HCT116 (cell line): ENCODE data around the gene MAP2K6. TPM values are rescaled to one million over a fixed set of nuclear protein-coding genes. Genes with fewer than 3 reads are reported as not detected.

ENCODE experiments used
- ATAC-seq: fragments of 200-7000 bp; cut with Tn5 transposase; 2 replicates; pipeline ENCODE4 v1.9.1; 2020; ENCODE audit warnings: mild to moderate bottlenecking, moderate library complexity
- BruUV-seq: library from RNA; stranded (reverse); fragments of 400-500 nt; replicated peaks from 2 replicates; lab custom pipeline; 2021; lab: Mats Ljungman, UMichigan
- CTCF ChIA-PET: fragments of 300-600 bp; sonication (Branson Sonifier 250); formaldehyde crosslinking; loops from one replicate; lab custom pipeline; 2021; ENCODE audit warnings: antibody characterized with exemption; lab: Charles Lee
- POLR2A ChIA-PET: fragments of 300-600, 350-600 bp; sonication (Branson Sonifier 250); formaldehyde crosslinking; loops from one replicate; lab custom pipeline; 2021; ENCODE audit warnings: antibody characterized with exemption; lab: Charles Lee
- RAD21 ChIA-PET, 2 experiments: fragments of 300-600 bp; sonication (Branson Sonifier 250); formaldehyde crosslinking; loops; one replicate each; lab custom pipeline; 2023; ENCODE audit warnings: low total read pairs in 2 of 2; ENCODE audit not compliant: uncharacterized antibody in 2 of 2, unreplicated experiment in 2 of 2, low non-redundant PET in 1 of 2; lab: Charles Lee
- DNase-seq: peaks from one replicate; pipeline ENCODE4 v3.0.0-alpha.2; 2010; ENCODE audit warnings: low read depth, low spot score
- H2AFZ ChIP-seq: fragments of 200-600 bp; shearing (Covaris generic), sonication (generic); 2 replicates; pipeline ENCODE4 v1.6.1; 2017; ENCODE audit warnings: low read depth, mixed run types, mixed read lengths, antibody characterized with exemption, low read length; ENCODE audit not compliant: poor library complexity, severe bottlenecking
- H3K27ac ChIP-seq: 2 replicates; pipeline ENCODE4 v1.5.1; 2012; ENCODE audit warnings: low read depth, low read length
- H3K27me3 ChIP-seq: fragments of 200-600 bp; sonication (generic); 2 replicates; pipeline ENCODE4 v1.6.1; 2016; ENCODE audit warnings: mixed run types, low read length, mixed read lengths; ENCODE audit not compliant: insufficient read depth
- H3K36me3 ChIP-seq, 2 experiments: fragments of 200-500 bp in 1 of 2; fragments of 200-600 bp in 1 of 2; sonication (Bioruptor generic) in 1 of 2; sonication (generic) in 1 of 2; 2 replicates each; pipeline versions ENCODE4 v1.5.1 to v1.6.1; 2014 to 2016; ENCODE audit warnings: low read length in 2 of 2, inconsistent platforms in 1 of 2, mixed read lengths in 1 of 2, mixed run types in 1 of 2; ENCODE audit not compliant: insufficient read depth in 2 of 2, control insufficient read depth in 1 of 2
- H3K4me1 ChIP-seq, 2 experiments: fragments of 200-600 bp in 1 of 2; sonication (generic) in 1 of 2; 2 replicates each; pipeline versions ENCODE4 v1.5.1 to v1.6.1; 2012 to 2017; ENCODE audit warnings: low read length in 2 of 2, inconsistent platforms in 1 of 2, mild to moderate bottlenecking in 1 of 2, mixed read lengths in 1 of 2, mixed run types in 1 of 2, moderate library complexity in 1 of 2; ENCODE audit not compliant: insufficient read depth in 2 of 2, control insufficient read depth in 1 of 2
- H3K4me2 ChIP-seq: fragments of 200-600 bp; sonication (generic); 2 replicates; pipeline ENCODE4 v1.6.1; 2017; ENCODE audit warnings: mixed run types, low read length, mixed read lengths
- H3K4me3 ChIP-seq, 2 experiments: fragments of 200-600 bp in 1 of 2; sonication (generic) in 1 of 2; replicated peaks in 1 of 2; 2 replicates each; pipeline ENCODE4 v1.5.1; 2011 to 2016; ENCODE audit warnings: low read length in 2 of 2, control low read depth in 1 of 2, low read depth in 1 of 2, mild to moderate bottlenecking in 1 of 2, mixed read lengths in 1 of 2, mixed run types in 1 of 2
- H3K79me2 ChIP-seq: fragments of 200-600 bp; sonication (generic); 2 replicates; pipeline ENCODE4 v1.6.1; 2017; ENCODE audit warnings: mild to moderate bottlenecking, mixed run types, low read length, moderate library complexity, mixed read lengths; ENCODE audit not compliant: insufficient read depth
- H3K9ac ChIP-seq: fragments of 200-600 bp; sonication (generic); 2 replicates; pipeline ENCODE4 v1.6.1; 2016; ENCODE audit warnings: low read length, mixed read lengths
- H3K9me2 ChIP-seq: fragments of 200-600 bp; sonication (generic), shearing (Covaris generic); 2 replicates; pipeline ENCODE4 v1.6.1; 2017; ENCODE audit warnings: mixed run types, mild to moderate bottlenecking, moderate library complexity; ENCODE audit not compliant: insufficient read depth
- H3K9me3 ChIP-seq, 2 experiments: fragments of 200-500 bp in 1 of 2; fragments of 200-600 bp in 1 of 2; sonication (Bioruptor generic) in 1 of 2; sonication (generic) in 1 of 2; 2 replicates each; pipeline ENCODE4 v1.6.1; 2014 to 2017; ENCODE audit warnings: low read length in 2 of 2, mixed read lengths in 2 of 2, inconsistent platforms in 1 of 2, low read depth in 1 of 2, mild to moderate bottlenecking in 1 of 2, mixed run types in 1 of 2, moderate library complexity in 1 of 2; ENCODE audit not compliant: control insufficient read depth in 1 of 2, insufficient read depth in 1 of 2
- H4K20me1 ChIP-seq: fragments of 200-600 bp; sonication (generic), shearing (Covaris generic); 2 replicates; pipeline ENCODE4 v1.6.1; 2017; ENCODE audit warnings: mixed run types, mild to moderate bottlenecking, moderate library complexity; ENCODE audit not compliant: insufficient read depth
- CEBPB ChIP-seq: IDR thresholded peaks from 2 replicates; pipeline ENCODE4 v1.6.1; 2012; ENCODE audit warnings: low read depth
- CTCF ChIP-seq, 3 experiments: fragments of 200-600 bp in 1 of 3; sonication (generic) in 1 of 3; IDR thresholded peaks in 2 of 3; conservative IDR thresholded peaks in 1 of 3; 2 replicates each; pipeline ENCODE4 v1.5.1; 2012 to 2017; ENCODE audit warnings: low read depth in 2 of 3, low read length in 2 of 3, antibody characterized with exemption in 1 of 3, borderline replicate concordance in 1 of 3, control low read depth in 1 of 3, mild to moderate bottlenecking in 1 of 3, mixed read lengths in 1 of 3, mixed run types in 1 of 3, moderate library complexity in 1 of 3; ENCODE audit not compliant: insufficient read depth in 1 of 3
- FOSL1 ChIP-seq: IDR thresholded peaks from 2 replicates; pipeline ENCODE4 v1.6.1; 2012; ENCODE audit warnings: low read depth
- JUND ChIP-seq: IDR thresholded peaks from 2 replicates; pipeline ENCODE4 v1.6.1; 2012
- POLR2AphosphoS5 ChIP-seq: IDR thresholded peaks from 2 replicates; pipeline ENCODE4 v1.6.1; 2011; ENCODE audit warnings: mild to moderate bottlenecking, low read depth, low read length, moderate library complexity
- REST ChIP-seq: IDR thresholded peaks from 2 replicates; pipeline ENCODE4 v1.6.1; 2012; ENCODE audit warnings: low read depth
- SRF ChIP-seq: IDR thresholded peaks from 2 replicates; pipeline ENCODE4 v1.6.1; 2012; ENCODE audit warnings: low read depth
- TCF7L2 ChIP-seq: IDR thresholded peaks from 2 replicates; pipeline ENCODE4 v1.7.0; 2011; ENCODE audit warnings: borderline replicate concordance, inconsistent platforms; ENCODE audit not compliant: insufficient read depth, insufficient read length; ENCODE audit errors: extremely low read depth
- YY1 ChIP-seq: IDR thresholded peaks from 2 replicates; pipeline ENCODE4 v1.6.1; 2011; ENCODE audit warnings: low read length, low read depth, moderate library complexity, mild to moderate bottlenecking; ENCODE audit not compliant: insufficient replicate concordance; ENCODE audit errors: extremely low read depth
- ZNF274 ChIP-seq: fragments of 200-500 bp; sonication (Bioruptor generic); IDR thresholded peaks from 2 replicates; pipeline ENCODE4 v1.6.1; 2014; ENCODE audit warnings: mild to moderate bottlenecking, low read depth, low read length, inconsistent platforms
- intact Hi-C: fragments of 100-400 bp; cut with micrococcal nuclease; formaldehyde crosslinking; loops from 2 replicates; pipeline ENCODE4 v1.10.0; 2022
- total RNA-seq: library from RNA; stranded (reverse); gene quantifications from one replicate; pipeline ENCODE4 v1.2.1, GENCODE V29; 2021; ENCODE audit not compliant: unreplicated experiment
- TF ChIP-seq, protein P1 (sequence below): IDR thresholded peaks from 2 replicates; pipeline ENCODE4 v1.6.1; 2012
- TF ChIP-seq, protein P2 (sequence below): IDR thresholded peaks from 2 replicates; pipeline ENCODE4 v1.6.1; 2011; ENCODE audit warnings: mild to moderate bottlenecking, low read length, moderate library complexity; ENCODE audit not compliant: insufficient replicate concordance; ENCODE audit errors: extremely low read depth

Gene MAP2K6
- total RNA-seq, 1 experiment from 2014 or later = 0.22 TPM

GRCh38 chr17:69533481-69534234 is 119.2 kb downstream of the MAP2K6 start (continued):
- no peak for TF ChIP-seq CTCF (IDR thresholded peaks at IDR 0.05 in 2 of 3, conservative IDR thresholded peaks at IDR 0.05 in 1 of 3; ENCODE audit: borderline replicate concordance in 1 of 3, insufficient read depth in 1 of 3, low read depth in 2 of 3, low read length in 2 of 3)
- no peak for TF ChIP-seq TCF7L2
- TF ChIP-seq ZNF274 = no peak
- TF ChIP-seq SRF = no peak
- TF ChIP-seq, protein P1, sequence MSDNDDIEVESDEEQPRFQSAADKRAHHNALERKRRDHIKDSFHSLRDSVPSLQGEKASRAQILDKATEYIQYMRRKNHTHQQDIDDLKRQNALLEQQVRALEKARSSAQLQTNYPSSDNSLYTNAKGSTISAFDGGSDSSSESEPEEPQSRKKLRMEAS = no peak
- TF ChIP-seq, protein P2, sequence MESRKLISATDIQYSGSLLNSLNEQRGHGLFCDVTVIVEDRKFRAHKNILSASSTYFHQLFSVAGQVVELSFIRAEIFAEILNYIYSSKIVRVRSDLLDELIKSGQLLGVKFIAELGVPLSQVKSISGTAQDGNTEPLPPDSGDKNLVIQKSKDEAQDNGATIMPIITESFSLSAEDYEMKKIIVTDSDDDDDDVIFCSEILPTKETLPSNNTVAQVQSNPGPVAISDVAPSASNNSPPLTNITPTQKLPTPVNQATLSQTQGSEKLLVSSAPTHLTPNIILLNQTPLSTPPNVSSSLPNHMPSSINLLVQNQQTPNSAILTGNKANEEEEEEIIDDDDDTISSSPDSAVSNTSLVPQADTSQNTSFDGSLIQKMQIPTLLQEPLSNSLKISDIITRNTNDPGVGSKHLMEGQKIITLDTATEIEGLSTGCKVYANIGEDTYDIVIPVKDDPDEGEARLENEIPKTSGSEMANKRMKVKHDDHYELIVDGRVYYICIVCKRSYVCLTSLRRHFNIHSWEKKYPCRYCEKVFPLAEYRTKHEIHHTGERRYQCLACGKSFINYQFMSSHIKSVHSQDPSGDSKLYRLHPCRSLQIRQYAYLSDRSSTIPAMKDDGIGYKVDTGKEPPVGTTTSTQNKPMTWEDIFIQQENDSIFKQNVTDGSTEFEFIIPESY = no peak
- TF ChIP-seq FOSL1 = no peak
- no peak for TF ChIP-seq CEBPB

DNA sequence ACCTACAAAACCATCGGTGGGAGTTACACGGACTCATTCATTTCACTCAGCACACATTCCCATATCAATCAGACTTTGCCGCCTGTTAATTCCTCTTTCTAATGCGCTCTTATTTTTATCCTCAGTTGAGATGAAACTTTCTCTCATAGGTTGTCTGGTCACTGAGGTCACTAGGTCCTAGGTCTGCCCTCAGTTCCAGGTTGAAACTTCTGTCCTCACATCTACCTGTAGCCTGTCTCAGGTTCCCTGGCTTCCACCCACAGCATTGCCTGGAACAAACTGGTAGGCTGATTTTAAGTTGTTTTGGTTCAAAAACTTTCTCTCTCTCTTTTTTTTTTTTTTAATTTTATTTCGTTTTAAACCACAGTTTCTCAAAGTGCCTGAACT is 119.7 kb downstream of the MAP2K6 start:
- no TSS peak for BruUV-seq
- Histone ChIP-seq H2AFZ (no peak overlapping the region), H3K27me3 (no peaks in the 10 kb centered on the region), H3K79me2 (no peaks in the 10 kb centered on the region), H3K9me2 (no peaks in the 10 kb centered on the region), H4K20me1 (no peaks in the 10 kb centered on the region), H3K27ac (no peak overlapping the region), H3K36me3 (no peaks in the 10 kb centered on the region), H3K4me2 (no peak overlapping the region), H3K9ac (no peak overlapping the region), H3K4me3 (no peak overlapping the region), H3K9me3 (no peaks in the 10 kb centered on the region), H3K4me1 (no peaks in the 10 kb centered on the region)
- intact Hi-C loops = no loop called here
- DNase-seq (no peak), ATAC-seq (no peak)
- POLR2A ChIA-PET = no interaction called here
- RAD21 ChIA-PET = interaction anchor here in 1 of 2 experiments (0.7 kb wide), 1 partner anchor 1520 kb away, joined by 3 read pairs; no protein-coding TSS in a partner anchor
- CTCF ChIA-PET = interaction anchor here (1.2 kb wide), 1 partner anchor 14 kb away, joined by 3 read pairs; no protein-coding TSS in a partner anchor
- TF ChIP-seq YY1 (no peak), ZNF274 (no peak), POLR2AphosphoS5 (no peak), JUND (no peak), REST (no peak)
- TF ChIP-seq, protein P2 = no peak
